HG03097 (cell line): ENCODE results near the gene CFAP73.
"Not testable (repeated sequence)": the region's sequence is repeated elsewhere in the genome, so short reads cannot be mapped to it uniquely, and the experiment has no call there.

Experiments
- ATAC-seq: cut with Tn5 transposase; IDR thresholded peaks from one replicate; pipeline ENCODE4 v1.9.1; 2021; ENCODE audit not compliant: unreplicated experiment, low FRiP score

CFAP73 gene

DNA sequence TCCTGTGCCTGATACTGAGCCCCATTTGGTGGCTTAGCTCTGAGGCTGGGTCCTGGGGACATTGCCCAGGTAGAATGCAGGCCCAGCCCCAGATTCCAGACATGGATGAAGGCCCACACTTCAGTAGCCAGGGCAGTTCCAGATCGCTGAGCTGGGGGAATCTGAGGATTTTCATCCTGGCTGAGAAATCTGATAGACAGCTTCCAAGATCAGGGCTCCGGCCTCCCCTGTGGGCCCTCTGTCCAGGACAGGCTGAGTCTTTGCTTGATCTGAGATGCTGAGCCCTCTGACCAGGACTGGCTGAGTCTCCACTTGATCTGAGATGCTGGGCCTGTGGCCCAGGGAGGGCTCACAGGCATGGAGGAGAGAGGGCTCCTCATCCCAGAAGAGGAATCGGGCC lies 10.7 kb upstream of the CFAP73 start:
- no peak for ATAC-seq

DNA sequence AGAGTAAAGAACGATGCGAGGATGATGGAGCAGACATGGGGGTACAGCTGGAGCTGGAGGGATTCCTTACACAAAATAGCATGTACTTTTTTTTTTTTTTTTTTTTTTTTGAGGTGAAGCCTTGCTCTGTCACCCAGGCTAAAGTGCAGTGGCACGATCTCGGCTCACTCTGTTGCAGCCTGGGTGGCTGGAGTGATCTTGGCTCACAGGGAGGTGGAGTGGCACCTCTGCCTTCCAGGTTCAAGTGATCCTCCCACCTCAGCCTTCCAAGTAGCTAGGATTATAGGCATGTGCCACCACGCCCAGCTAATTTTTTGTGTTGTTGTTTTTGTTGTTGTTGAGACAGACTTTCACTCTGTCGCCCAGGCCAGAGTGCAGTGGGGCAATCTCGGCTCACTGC lies 8.8 kb upstream of the CFAP73 start:
- no peak for ATAC-seq

DNA sequence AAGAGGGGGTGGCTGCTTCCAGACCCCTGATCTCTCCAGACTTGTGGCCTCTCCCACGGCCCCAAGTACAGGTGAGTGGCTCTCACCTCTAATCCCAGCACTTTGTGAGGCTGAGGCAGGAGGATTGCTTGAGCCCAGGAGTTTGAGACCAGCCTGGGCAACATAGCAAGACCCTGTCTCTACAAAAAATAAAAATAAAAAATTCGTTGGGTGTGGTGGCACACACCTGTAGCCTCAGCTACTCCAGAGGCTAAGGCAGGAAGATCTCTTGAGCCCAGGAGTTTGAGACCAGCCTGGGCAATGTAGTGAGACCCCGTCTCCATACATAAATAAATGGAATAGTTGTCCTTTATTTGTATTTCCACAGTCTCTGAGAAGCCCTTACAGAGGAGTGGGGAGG lies 7.8 kb upstream of the CFAP73 start:
- ATAC-seq = not testable (repeated sequence)

GRCh38 chr12:113142173-113142885 lies 7.2 kb upstream of the CFAP73 start:
- no peak for ATAC-seq

GRCh38 chr12:113142886-113143332 lies 6.6 kb upstream of the CFAP73 start:
- ATAC-seq = no peak

GRCh38 chr12:113143959-113144358 lies 5.6 kb upstream of the CFAP73 start:
- no peak for ATAC-seq

DNA sequence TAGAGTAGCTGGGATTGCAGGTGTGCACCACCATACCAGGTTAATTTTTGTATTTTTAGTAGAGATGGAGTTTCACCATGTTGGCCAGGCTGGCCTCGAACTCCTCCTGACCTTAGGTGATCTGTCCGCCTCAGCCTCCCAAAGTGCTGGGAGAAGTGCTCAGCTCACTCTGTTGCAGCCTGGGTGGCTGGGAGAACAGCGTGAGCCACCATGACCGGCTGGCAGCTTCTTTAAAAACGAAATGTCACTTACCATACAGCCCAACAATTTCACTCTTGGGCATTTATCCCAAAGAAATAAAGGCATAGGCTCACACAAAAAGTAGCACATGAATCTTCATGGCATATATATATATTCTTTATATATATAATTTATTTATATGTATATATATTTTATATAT lies 4.7 kb upstream of the CFAP73 start:
- ATAC-seq = no peak

DNA sequence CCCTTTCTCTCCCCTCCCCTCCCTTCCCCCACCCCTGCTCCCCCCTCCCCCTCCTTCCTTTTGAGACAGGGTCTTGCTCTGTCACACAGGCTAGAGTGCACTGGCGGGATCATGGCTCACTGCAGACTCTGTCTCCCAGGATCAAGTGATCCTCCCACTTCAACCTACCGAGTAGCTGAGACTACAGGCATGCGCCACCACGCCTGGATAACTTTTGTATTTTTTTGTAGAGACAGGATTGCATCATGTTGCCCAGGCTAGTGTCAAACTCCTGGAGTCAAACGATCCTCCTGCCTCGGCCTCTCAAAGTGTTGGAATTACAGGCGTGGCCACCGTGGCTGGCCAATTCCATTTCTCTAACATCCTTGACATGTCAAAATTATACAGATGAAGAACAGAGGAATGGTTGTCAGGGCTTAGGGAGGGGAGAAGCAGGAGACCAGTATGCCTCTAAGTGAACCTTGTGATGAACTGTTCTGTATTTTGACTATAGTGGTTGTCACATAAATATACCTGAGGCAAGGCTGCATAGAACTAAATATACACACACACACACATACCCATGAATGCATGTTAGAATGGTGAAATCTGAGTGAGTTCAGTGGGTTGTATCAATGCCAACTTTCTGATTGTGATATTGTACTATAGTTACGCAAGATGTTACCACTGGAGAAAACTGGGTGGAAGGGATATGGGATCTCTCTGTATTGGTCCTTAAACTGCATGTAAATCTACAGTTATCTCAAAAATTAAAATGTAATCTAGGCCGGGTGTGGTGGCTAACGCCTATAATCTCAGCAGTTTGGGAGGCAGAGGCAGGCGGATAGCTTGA lies 3.6 kb upstream of the CFAP73 start:
- ATAC-seq = no peak

GRCh38 chr12:113146999-113147398 lies 2.5 kb upstream of the CFAP73 start:
- ATAC-seq = no peak

- ATAC-seq = no peak
Measured at GRCh38 chr12:113151655-113152054, 2.1 kb downstream of the CFAP73 start.

- ATAC-seq = no peak
Measured at GRCh38 chr12:113152196-113152834, 2.8 kb downstream of the CFAP73 start.

DNA sequence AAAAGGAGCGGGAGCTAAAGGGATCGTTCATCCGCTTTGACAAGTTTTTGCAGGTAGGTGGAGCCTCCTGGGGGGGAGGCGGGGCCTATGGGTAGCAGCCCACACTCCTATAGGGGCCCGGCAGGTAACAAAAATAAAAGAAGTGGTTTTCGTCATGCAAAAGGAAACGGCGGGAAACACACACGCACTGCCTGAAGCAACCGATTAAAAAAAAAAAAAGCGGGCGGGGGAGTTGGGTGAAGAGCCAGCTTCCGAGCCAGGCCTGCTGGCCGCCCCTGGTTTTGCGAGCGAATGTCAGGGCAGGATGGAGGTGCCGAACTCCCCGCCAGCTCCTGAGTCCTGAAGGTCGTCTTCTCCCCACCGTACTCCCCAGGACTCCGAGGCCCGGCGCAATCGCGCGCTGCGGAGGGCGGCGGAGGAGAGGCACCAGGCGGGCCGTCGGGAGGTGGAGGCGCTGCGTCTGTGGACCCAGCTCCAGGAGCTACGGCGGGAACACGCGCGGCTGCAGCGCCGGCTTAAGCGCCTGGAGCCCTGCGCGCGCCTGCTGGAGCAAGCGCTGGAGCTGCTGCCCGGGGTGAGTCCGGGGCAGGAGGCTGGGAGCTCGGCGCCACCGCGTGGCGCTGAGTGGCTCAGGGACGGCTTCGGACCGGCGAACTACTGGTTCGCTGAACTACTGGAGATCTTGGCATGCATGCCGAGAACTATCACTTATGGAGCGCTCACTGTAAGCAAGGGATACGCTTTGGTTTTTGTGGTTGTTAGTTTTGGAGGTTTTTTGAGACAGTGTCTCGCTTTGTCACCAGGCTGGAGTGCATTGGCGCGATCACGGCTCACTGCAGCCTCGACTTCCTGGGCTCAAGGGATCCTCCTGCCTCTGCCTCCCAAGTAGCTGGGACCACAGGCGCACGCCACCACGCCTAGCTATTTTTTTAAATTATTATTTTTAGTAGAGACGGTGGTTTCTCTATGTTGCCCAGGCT lies 3.6 kb downstream of the CFAP73 start:
- ATAC-seq = peak; percentile 66

GRCh38 chr12:113154351-113154973 lies 4.9 kb downstream of the CFAP73 start:
- no peak for ATAC-seq

- no peak for ATAC-seq
Measured at GRCh38 chr12:113155060-113155459, 5.5 kb downstream of the CFAP73 start.

- ATAC-seq = no peak
Measured at GRCh38 chr12:113155646-113156045, 6.1 kb downstream of the CFAP73 start.

DNA sequence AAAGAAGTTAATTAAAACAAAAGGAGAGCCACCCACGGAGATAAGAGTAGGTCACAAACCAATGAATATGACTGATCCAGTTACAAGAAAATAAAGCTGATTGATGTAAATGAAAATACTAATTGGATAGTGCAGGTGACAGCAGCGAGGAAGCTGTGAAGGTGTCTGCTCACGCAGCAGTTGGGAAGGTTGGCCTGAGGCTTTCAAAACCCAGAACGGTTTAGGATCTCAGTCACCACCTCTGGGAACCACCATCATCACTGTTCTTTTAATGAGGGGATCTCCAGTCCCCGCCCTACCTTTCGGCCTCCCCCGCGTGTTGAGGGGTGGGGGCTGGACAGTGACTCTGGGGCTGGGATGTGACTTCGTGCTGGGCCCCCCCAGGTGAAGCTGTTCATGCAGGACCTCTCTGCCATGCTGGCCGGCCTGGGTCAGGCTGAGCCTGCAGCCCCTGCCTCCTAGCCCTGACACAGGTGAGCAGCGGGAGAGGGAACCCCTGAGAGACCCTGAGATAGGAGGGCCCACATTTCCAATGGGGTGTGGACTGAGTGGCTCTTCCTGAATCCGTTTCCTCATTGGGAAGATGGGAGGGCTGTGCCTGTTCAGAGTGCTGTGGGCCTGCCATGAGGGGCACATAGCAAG lies 7.8 kb downstream of the CFAP73 start:
- no peak for ATAC-seq

DNA sequence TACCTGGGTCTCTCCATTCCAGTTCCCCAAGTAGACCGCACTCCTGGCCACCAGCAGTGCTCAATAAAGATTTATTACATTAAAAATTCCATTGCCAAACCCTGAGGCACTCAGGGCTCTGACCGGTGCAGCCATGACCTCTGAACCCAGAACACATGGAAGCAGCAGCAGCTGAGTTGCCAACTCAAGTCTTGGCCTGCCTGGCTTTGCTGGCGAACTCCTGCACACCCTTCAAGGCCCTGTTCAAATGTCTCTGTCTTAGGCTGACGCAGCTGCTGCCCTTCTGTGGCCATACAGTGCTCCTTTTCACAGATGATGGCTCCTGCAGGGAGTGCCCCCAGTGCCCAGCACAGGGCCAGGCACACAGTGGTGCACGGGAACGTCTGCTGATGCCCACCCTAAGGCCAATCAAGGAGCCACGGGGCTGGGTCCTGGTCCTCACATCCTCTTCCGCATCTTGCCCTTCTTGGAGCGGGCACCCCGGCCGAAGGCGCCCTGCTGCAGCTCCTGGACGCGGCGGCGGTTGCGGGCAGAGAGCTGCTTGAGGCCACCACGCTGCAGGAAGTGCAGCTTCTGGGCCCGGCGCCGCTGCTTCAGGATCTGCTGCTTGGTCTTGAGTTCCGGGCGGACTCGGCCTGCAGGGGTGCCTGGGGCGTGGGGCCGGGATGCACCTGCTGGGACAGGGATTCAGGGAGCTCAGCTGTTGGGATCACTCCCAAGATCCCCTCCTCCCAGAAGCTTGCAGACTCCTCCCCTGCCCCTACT lies 9.1 kb downstream of the CFAP73 start:
- ATAC-seq = no peak

GRCh38 chr12:113159937-113160336 lies 10.4 kb downstream of the CFAP73 start:
- no peak for ATAC-seq
